HG02798 (cell line): ENCODE data around the gene MOSMO.
"Not testable (repeated sequence)": the region's sequence is repeated elsewhere in the genome, so short reads cannot be mapped to it uniquely, and the experiment has no call there.

Experiments
- ATAC-seq: cut with Tn5 transposase; IDR thresholded peaks from one replicate; pipeline ENCODE4 v1.9.1; 2021; ENCODE audit warnings: mild to moderate bottlenecking; ENCODE audit not compliant: unreplicated experiment, poor library complexity

MOSMO gene

GRCh38 chr16:22034503-22034902 is 26.6 kb downstream of the MOSMO start:
- ATAC-seq: no peak

DNA sequence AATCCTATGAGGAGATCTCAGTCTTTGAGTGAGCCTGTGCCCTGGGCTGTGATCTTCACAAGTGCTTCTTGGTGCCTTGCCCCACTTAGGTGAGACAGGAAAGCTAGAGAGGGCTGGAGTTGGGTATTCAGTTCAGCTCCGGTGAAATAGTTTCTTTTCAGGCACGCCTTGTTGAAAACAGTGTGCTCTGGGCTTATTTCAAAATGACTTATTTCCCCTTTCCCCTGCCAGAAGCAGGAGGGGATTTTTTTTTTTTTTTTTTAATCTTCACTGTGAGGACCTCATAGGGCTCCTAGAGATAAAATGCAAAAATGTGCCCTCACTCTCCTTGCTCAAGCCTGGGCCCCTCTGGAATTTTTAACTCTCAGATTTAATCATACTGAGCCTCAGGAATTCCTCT is 27.2 kb downstream of the MOSMO start:
- ATAC-seq: no peak

DNA sequence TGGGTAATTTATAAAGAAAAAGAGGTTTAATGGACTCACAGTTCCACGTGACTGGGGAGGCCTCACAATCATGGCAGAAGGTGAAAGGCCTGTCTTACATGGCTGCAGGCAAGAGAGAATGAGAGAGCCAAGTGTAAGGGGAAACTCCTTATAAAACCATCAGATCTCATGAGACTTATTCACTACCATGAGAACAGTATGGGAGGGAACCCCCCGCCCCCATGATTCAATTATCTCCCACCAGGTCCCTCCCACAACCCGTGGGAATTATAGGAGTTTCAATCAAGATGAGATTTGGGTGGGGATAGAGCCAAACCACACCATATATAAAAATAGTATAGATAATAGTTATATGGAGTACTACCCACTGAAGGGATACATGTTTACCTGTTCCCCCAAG is 36.0 kb downstream of the MOSMO start:
- ATAC-seq: not testable (repeated sequence)

DNA sequence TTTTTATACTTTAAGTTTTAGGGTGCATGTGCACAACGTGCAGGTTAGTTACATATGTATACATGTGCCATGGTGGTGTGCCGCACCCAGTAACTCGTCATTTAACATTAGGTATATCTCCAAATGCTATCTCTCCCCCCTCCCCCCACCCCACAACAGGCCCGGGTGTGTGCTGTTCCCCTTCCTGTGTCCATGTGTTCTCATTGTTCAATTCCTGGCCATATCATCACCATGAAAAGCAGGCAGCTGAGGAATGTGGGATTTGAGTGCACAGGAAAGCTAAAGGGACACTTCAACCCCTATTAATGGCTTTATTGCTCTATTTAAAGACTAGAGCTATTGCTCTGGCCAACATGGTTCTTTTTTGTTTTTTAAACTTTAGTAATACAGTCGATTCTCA is 38.0 kb downstream of the MOSMO start:
- ATAC-seq: not testable (repeated sequence)

- no peak for ATAC-seq
These were observed 43.1 kb downstream of the MOSMO start for GRCh38 chr16:22050963-22051362.

- no peak for ATAC-seq
These were observed 45.1 kb downstream of the MOSMO start for GRCh38 chr16:22052980-22053379.

DNA sequence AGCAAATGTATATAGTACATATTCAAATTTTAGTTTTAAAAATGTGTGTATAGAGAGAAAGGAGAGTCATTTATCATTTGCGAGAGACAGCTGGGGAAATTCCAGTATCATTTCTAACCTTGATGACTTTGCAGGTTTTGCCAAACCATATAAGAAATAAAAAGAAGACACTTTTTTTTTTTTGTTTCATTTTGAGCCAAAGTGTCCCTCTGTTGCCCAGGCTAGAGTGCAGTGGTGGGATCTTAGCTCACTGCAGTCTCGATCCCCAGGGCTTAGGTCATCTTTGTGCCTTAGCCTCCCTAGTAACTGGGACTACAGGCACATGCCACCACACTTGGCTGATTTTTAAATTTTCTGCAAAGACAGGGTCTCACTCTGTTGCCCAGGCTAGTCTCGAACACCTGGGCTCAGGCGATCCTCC is 46.0 kb downstream of the MOSMO start:
- no peak for ATAC-seq

GRCh38 chr16:22054847-22055590 is 47.1 kb downstream of the MOSMO start:
- ATAC-seq: no peak

- ATAC-seq: no peak
These were observed 48.0 kb downstream of the MOSMO start for GRCh38 chr16:22055881-22056280.

- no peak for ATAC-seq
These were observed 56.1 kb downstream of the MOSMO start for GRCh38 chr16:22063888-22064467.

GRCh38 chr16:22065252-22065651 is 57.3 kb downstream of the MOSMO start:
- ATAC-seq: no peak

- no peak for ATAC-seq
These were observed 62.7 kb downstream of the MOSMO start for GRCh38 chr16:22070361-22071330.

DNA sequence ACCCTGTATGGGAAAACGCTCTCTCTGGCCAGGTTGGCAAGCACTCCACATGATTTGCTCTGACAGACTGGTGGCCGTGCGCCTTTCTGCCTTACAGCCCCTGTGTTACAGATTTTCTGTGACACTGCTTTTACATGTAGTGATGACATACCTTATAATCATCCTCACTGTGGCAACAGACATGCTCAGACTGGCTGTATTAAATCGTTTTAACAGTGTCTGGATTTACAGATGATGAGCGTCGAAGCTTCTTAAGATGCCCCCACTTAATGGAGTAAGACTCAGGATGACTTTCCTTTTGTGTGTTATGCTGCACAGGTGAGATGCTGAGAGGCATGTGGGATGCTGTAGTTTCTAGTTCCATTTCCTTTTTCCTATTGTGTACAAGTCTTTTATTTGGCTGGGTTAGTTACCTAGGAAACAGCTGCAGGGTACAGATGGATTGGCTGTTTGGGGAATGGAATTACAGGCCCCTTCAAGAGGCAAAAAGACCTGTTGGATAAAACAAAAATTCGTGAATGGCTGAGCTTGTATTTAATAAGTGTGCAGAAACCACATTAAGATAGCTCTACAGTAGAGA is 63.5 kb downstream of the MOSMO start:
- no peak for ATAC-seq

DNA sequence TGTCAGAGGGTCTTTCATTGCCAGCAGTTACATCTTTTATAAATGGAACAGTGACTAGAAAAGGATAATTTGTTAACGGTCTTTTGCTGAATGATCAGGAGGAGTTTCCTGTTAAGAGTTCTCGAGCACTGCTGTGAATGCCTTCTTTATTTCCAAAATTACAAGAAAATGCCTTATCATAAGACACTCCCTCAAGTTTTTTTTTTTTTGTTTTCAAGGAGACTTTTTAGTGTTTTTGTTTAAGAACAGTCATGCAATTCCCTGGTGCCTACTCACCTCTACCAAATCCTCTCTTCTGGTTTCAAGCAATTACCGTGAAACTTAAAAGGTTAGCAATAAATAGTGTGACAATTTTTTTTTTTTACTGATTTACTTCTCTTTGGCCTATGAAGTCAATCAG is 65.4 kb downstream of the MOSMO start:
- ATAC-seq: no peak

- ATAC-seq: no peak
These were observed 67.3 kb downstream of the MOSMO start for GRCh38 chr16:22075043-22075757.

DNA sequence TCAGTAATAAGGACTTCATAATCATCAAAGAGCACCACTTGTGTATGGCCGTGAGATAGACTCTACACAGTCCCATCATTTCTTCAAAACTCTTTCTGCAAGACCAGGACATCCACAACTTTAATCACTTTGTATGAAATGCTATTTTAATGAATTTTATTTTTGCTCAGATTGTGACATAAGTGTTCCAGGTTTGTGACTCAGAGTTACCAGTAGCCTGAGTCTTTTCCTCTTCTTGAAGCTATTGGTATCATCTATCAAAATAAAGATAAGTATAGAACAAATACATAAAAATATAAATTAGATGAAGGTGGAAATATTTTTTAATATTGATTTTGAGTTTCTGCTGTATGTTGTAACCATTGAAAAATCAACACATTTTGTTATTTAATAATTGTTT is 67.9 kb downstream of the MOSMO start:
- ATAC-seq: no peak

DNA sequence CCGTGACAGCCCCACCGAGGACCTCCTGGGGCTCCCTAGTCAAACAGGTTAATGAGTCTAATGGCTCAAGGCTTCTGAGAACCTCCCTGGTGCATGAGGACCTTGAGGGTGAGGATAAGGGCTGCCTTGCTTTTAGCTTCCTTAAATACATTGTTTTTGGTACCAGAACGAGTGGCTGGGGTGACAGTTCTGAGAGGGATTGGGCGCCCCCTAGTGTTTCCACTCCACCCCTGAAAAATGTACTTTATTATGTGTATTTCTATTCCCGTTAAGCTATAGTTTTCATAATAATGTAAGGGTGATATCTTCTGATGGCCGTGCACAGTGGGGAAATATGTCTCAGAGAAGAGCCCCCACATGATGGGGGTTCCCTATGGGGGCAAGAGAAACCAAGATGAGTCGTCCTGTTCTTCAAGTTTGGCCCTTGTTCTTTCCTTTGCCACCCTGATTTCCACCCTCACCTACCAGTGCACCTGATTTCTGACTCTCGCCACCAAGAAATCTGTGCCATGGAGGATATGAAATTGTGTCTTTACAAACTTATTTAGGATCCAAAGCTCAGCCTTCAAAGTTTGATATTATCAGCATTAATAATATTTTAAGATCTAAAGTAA is 69.9 kb downstream of the MOSMO start:
- no peak for ATAC-seq

DNA sequence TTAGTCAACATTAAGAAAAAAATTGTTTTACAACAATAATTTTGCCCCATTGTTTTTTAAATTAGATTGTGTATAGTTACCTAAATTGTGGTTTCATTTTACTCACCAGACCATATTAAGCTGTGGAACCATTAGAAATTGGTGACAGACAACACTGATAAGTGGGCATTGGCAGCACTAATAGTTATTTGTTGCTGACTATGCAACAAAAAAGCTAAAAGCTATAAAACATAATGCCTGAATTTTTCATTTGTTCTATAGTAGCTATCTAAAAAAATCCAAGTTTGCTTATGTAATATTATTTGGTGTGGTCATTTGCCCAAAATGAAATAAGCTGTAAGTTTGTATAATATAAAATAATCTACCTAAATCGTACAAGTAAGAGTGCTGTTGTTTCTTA is 70.7 kb downstream of the MOSMO start:
- no peak for ATAC-seq

DNA sequence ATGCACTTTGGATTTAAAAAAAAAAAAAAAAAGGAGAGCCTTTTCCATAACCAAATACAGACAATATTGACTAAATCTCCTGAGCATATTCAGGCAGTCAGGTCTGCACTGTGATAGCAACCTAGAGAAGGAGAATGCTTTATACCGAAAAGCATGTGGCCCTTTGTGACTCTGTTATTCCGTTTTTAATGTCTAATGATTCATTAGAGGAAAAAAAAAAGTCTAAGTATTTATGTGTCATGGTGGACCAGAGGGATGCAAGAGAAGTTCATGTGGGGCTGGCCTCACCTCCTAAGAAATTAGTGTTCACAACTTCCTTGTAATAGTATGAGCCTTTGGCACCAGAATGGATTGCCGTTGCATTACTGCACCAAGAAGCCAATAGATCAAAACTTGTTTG is 73.1 kb downstream of the MOSMO start:
- no peak for ATAC-seq

- no peak for ATAC-seq
These were observed 78.5 kb downstream of the MOSMO start for GRCh38 chr16:22086440-22086839.
